MM.1S (cell line): Measurements from ENCODE around the gene CASZ1.

Source experiments
- DNase-seq: peaks from one replicate; pipeline ENCODE4 v3.0.0-alpha.2; 2015
- H2AFZ ChIP-seq: fragments of 300-600 bp; sonication (generic); 2 replicates; pipeline ENCODE4 v1.6.0; 2016; ENCODE audit warnings: antibody characterized with exemption, low read length
- H3F3A ChIP-seq: fragments of 300-600 bp; sonication (generic); 2 replicates; pipeline ENCODE4 v1.6.1; 2016; ENCODE audit warnings: mild to moderate bottlenecking, antibody characterized with exemption, low read length, moderate library complexity, mixed read lengths; ENCODE audit not compliant: insufficient read depth
- H3K27ac ChIP-seq: fragments of 300-600 bp; sonication (generic); 2 replicates; pipeline ENCODE4 v1.5.1; 2016; ENCODE audit warnings: mild to moderate bottlenecking, low read length
- H3K27me3 ChIP-seq: fragments of 300-600 bp; sonication (generic); replicated peaks from 2 replicates; pipeline ENCODE4 v1.6.0; 2016; ENCODE audit warnings: low read length; ENCODE audit not compliant: insufficient read depth
- H3K36me3 ChIP-seq: fragments of 300-600 bp; sonication (generic); replicated peaks from 2 replicates; pipeline ENCODE4 v1.6.1; 2016; ENCODE audit warnings: mild to moderate bottlenecking, low read length, mixed read lengths; ENCODE audit not compliant: insufficient read depth
- H3K4me1 ChIP-seq: fragments of 300-600 bp; sonication (generic); 2 replicates; pipeline ENCODE4 v1.6.1; 2016; ENCODE audit warnings: low read length, mixed read lengths
- H3K4me2 ChIP-seq: fragments of 300-600 bp; sonication (generic); 2 replicates; pipeline ENCODE4 v1.6.0; 2016; ENCODE audit warnings: low read depth, low read length
- H3K4me3 ChIP-seq: fragments of 300-600 bp; sonication (generic); 2 replicates; pipeline ENCODE4 v1.5.1; 2016; ENCODE audit warnings: low read length, mixed read lengths
- H3K79me2 ChIP-seq: fragments of 300-600 bp; sonication (generic); 2 replicates; pipeline ENCODE4 v1.6.1; 2016; ENCODE audit warnings: mixed run types, low read length, mixed read lengths
- H3K9ac ChIP-seq: fragments of 300-600 bp; sonication (generic); 2 replicates; pipeline ENCODE4 v1.6.1; 2016; ENCODE audit warnings: low read length, mixed read lengths
- H3K9me2 ChIP-seq: fragments of 300-600 bp; sonication (generic); replicated peaks from 2 replicates; pipeline ENCODE4 v1.6.1; 2016; ENCODE audit warnings: mild to moderate bottlenecking, low read length, mixed read lengths; ENCODE audit not compliant: insufficient read depth
- H3K9me3 ChIP-seq: fragments of 300-600 bp; sonication (generic); replicated peaks from 2 replicates; pipeline ENCODE4 v1.6.1; 2016; ENCODE audit warnings: mild to moderate bottlenecking, low read length, mixed read lengths; ENCODE audit not compliant: insufficient read depth
- H4K20me1 ChIP-seq: fragments of 300-600 bp; sonication (generic); 2 replicates; pipeline ENCODE4 v1.6.1; 2016; ENCODE audit warnings: mild to moderate bottlenecking, low read length, moderate library complexity, mixed read lengths; ENCODE audit not compliant: insufficient read depth
- EZH2 ChIP-seq: fragments of 300-600 bp; sonication (generic); optimal IDR thresholded peaks from 2 replicates; pipeline ENCODE3; 2017; ENCODE audit warnings: low read depth, mild to moderate bottlenecking, antibody characterized with exemption, low read length, mixed read lengths
- EZH2phosphoT487 ChIP-seq: fragments of 300-600 bp; sonication (generic); IDR thresholded peaks from 2 replicates; pipeline ENCODE4 v1.6.1; 2018; ENCODE audit warnings: antibody characterized with exemption, low read length
- TF ChIP-seq, protein P1 (sequence below): fragments of 300-600 bp; sonication (generic); IDR thresholded peaks from 2 replicates; pipeline ENCODE4 v1.5.1; 2016; ENCODE audit warnings: antibody characterized with exemption, low read length, mixed read lengths

CASZ1 gene

DNA sequence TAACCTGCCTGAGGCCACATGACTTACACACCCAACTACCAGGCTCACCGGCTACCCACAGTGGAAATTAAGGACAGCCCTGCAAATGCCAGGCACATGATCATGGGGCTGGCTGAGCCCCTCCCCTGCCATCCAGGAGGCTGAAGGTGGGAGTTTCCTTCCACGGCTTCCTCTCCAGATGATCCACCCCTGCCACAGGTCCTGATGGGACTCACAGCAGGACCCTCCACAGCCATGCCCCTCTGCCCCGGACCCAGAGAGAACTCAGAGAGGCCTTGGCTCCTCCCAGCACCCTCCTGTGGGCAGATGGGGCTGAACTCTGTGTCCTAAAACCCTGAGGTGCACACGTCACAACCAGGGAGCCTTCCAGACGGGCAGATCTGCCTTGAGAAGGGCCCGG, 29.1 kb upstream of the CASZ1 start:
- Histone ChIP-seq H2AFZ (no peak overlapping the region), H3K9ac (no peak overlapping the region), H3K4me3 (no peak overlapping the region), H3K79me2 (no peaks in the 10 kb centered on the region), H3K36me3 (no peaks in the 10 kb centered on the region), H3K9me3 (no peaks in the 10 kb centered on the region), H3K27ac (no peak overlapping the region), H4K20me1 (no peaks in the 10 kb centered on the region), H3F3A (no peaks in the 10 kb centered on the region), H3K4me2 (no peak overlapping the region), H3K4me1 (no peaks in the 10 kb centered on the region), H3K27me3 (peaks cover 93% of the 10 kb centered on the region), H3K9me2 (no peaks in the 10 kb centered on the region)
- DNase-seq, result no peak
- TF ChIP-seq EZH2 (no peak), EZH2phosphoT487 (no peak)
- TF ChIP-seq, protein P1, sequence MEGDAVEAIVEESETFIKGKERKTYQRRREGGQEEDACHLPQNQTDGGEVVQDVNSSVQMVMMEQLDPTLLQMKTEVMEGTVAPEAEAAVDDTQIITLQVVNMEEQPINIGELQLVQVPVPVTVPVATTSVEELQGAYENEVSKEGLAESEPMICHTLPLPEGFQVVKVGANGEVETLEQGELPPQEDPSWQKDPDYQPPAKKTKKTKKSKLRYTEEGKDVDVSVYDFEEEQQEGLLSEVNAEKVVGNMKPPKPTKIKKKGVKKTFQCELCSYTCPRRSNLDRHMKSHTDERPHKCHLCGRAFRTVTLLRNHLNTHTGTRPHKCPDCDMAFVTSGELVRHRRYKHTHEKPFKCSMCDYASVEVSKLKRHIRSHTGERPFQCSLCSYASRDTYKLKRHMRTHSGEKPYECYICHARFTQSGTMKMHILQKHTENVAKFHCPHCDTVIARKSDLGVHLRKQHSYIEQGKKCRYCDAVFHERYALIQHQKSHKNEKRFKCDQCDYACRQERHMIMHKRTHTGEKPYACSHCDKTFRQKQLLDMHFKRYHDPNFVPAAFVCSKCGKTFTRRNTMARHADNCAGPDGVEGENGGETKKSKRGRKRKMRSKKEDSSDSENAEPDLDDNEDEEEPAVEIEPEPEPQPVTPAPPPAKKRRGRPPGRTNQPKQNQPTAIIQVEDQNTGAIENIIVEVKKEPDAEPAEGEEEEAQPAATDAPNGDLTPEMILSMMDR, result no peak

DNA sequence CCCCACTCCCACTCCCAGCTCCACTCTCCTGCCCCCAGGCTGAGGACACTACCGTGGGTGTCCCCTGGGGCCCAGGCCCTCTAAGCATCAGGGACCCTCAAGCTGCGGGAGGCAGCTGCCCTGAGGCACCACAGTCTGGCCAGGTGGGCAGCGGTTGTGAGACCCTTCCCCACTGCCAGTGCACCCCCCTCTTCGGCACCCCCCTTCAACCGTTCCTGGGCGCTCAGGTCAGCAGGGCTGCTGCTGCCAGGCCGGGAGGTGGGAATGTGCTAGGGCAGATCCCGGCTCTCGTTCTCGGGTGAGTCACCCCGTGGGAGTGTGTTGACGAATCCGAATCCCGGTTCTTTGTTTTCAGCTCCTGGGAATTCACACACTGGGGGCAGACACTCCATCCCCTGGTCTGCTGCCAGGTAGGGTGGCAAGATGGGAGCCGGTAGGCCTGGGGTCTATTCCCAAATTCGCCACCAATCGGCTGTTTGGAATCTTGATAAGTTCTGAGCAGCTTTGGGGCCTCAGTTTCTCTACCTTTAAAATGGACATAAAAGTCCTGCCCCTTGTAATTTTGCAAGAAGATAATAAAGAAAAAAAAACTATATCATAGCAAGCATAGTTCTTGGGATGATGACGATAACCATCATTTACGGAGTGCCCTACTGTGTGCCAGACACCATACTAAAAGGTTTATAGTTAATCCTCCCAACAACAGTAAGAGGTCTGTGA, 28.5 kb upstream of the CASZ1 start:
- no peak for DNase-seq

DNA sequence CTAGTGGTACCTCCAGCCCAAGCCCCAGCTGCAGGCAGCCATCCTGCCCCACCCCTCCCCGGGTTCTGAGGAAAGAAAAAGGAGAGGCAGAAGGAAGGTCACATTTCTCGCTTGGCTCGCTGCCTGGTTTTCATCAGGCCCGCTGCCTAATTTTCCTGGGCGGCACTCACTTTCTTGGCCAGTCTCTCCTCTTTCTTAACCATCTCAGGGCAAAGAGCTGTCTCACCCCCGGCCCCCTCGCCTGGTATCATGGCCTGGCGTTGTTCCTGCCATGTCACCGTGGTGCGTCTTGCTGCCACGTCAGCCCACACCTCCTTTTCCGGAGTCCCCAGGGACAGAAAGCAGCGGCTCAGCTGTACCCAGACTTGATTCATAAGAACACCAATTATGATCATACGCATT, 26.6 kb upstream of the CASZ1 start:
- Histone ChIP-seq H3K27me3 (peaks cover 93% of the 10 kb centered on the region), H4K20me1 (no peaks in the 10 kb centered on the region), H3K79me2 (no peaks in the 10 kb centered on the region), H3K4me3 (no peak overlapping the region), H3K27ac (no peak overlapping the region), H3K4me1 (no peaks in the 10 kb centered on the region), H2AFZ (no peak overlapping the region), H3K4me2 (no peak overlapping the region), H3K9me2 (no peaks in the 10 kb centered on the region), H3K9ac (no peak overlapping the region), H3K36me3 (no peaks in the 10 kb centered on the region), H3K9me3 (no peaks in the 10 kb centered on the region), H3F3A (no peaks in the 10 kb centered on the region)
- DNase-seq, result no peak
- TF ChIP-seq EZH2phosphoT487 (no peak), EZH2 (no peak)
- TF ChIP-seq, protein P1, result no peak

More for the DNA sequence above, 28.5 kb upstream of the CASZ1 start:
- Histone ChIP-seq H3K27me3 (peaks cover 93% of the 10 kb centered on the region), H3K36me3 (no peaks in the 10 kb centered on the region), H2AFZ (no peak overlapping the region), H3K27ac (no peak overlapping the region), H3K4me1 (no peaks in the 10 kb centered on the region), H3K4me2 (no peak overlapping the region), H4K20me1 (no peaks in the 10 kb centered on the region), H3K9me2 (no peaks in the 10 kb centered on the region), H3F3A (no peaks in the 10 kb centered on the region), H3K9ac (no peak overlapping the region), H3K9me3 (no peaks in the 10 kb centered on the region), H3K79me2 (no peaks in the 10 kb centered on the region), H3K4me3 (no peak overlapping the region)
- no peak for TF ChIP-seq EZH2phosphoT487
- TF ChIP-seq, protein P1, result no peak
- TF ChIP-seq EZH2, result no peak
